Ureter (tissue), 1 donor: ENCODE data around the gene NEDD4L. TPM values are rescaled to one million over a fixed set of nuclear protein-coding genes. Genes with fewer than 3 reads are reported as not detected.
"Not testable (repeated sequence)": the region's sequence is repeated elsewhere in the genome, so short reads cannot be mapped to it uniquely, and the experiment has no call there.

ENCODE experiments used
- DNase-seq: peaks from one replicate; pipeline ENCODE4 v3.0.0-alpha.2; 2020; ENCODE audit warnings: low spot score
- total RNA-seq: library from RNA; stranded (reverse); gene quantifications from one replicate; pipeline ENCODE4 v1.2.4, GENCODE V29; 2023
- donor health status: DM: yes; HTN: yes; CAD: no.

NEDD4L gene
- total RNA-seq, 1 donor from 2014 or later, result 299 TPM

DNA sequence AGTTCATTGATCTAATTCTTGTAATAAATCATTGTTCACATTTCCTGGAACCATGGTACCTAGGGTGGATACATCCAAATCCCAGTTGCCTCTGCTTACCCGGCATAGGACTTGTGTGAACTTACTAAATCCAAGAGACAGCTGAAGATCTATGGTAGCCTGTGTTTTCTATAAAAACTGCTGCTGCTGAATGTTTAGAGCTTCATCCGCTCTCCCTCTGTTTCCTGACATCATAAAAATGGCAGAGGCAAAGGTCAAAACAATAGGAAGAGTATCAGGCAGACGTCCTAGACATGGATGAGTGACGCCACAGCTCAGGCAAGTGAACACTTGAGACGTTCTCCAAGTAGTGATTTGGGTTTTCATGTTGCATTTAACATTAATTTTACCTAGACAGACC lies 326.6 kb downstream of the NEDD4L start:
- DNase-seq, result no peak

DNA sequence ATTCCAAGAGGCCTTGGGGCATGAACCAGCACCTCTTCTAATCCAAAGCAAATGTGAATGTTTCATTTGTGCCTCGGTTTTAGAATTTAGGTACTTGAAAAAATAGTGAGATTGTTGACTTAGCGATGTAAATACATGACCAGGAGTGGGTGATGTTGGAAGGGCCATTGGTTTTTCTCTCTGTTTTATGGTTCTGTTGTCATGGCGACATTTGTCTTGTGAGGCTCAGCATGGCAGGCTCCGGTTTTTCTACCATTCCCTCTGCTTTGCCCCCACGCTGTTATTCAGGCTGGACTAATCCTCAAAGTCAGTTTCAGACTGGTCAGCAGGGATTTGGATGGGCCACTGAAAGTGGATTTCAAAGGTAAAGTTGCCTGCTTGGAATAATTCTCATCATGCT lies 329.5 kb downstream of the NEDD4L start:
- DNase-seq, result no peak

DNA sequence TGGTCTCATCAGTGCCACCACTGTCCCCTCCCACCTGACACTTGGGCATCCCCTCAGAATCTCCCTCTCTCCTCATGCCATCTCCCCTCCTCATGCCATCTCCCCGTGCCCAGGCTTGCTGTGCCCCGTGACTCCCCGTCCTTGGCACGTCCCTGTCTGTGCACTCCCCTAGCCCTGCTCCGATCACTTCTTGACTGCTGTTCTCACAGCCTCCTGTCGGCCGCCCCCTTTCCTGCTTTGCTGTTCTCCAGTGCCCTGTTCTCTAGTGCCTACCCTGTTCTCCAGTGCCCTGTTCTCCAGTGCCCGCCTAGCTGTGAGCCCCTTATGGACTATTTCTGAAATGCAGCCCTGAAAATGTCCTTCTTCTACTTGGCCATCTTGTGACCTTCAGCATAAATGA lies 331.0 kb downstream of the NEDD4L start:
- no peak for DNase-seq

DNA sequence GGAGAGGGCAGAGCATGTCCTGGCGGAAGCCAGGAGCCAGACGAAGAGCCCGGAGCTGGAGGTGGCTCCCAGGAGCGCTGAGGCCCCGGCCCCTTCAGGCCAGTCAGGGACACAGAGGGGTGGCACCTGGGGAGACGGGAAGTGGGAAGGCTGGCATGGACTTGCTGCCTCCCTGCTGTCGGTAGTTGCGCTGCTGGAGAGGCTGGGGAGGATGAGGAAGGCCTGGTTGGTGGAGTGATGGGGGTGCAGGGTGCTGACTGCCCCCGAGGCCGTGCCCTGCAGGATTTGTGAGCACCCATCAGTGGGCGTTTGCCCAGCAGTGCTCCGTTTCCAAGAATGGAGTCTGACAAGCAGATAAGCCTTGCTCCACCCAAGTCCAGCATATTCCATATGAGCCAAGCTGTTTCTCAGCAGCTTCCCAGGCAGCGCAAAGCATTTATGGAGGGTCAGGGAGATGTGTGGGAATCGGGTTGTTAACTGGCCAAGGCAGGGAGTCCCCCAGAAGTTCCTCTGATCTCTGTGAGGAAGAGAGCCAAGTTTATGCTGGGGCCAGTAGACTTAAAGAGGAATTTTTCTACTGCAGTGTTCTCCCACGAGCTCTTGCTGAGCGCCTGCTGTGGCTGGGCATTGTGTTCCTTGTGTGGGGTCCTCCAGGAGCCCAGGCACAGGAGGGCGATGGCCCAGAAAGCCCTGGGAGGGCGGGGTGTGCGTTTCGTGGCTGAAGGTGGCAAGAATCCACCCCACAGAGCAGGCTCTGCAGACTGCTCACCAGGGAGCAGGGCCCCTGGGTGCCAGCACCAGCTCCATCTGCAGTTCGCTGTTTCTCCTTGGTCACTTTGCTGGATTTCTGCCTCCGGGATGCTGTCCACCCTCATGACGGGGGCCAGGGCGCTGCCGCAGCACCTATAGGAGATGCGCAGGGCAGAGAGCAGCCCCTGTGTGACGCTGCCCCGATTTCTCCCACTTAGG lies 334.7 kb downstream of the NEDD4L start:
- no peak for DNase-seq

DNA sequence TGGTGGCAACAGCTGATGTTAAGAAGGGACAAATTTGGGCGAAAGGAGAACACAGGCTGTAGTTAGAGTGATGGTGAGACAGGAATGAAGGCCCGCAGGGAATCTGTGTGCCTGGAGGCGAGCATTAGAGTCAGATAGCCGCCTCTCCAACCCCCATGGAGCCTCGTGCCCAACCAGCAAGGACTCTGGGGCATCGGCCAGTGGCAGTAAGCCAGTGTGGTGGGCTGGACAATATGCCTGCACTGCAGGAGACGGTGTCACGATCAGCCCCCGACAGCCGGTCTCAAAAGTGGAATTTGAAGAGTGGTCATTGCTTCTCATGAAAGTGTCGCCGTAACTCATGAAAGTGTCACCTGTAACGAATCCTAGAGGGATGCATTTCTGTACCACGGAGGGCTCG lies 335.4 kb downstream of the NEDD4L start:
- no peak for DNase-seq

DNA sequence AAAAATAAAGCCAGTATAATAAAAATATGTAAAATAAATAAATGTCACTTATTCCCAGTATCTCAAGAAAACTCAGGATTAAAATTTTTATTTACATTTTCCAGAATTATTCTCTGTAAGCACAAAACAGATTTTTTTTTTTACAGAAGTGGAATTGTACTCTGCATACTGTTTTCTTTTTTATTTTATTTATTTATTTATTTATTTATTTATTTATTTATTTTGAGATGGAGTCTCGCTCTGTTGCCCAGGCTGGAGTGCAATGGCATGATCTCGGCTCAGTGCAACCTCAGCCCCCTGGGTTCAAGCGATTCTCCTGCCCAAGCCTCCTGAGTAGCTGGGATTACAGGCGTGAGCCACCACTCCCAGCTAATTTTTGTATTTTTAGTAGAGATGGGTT lies 336.1 kb downstream of the NEDD4L start:
- not testable (repeated sequence) for DNase-seq

DNA sequence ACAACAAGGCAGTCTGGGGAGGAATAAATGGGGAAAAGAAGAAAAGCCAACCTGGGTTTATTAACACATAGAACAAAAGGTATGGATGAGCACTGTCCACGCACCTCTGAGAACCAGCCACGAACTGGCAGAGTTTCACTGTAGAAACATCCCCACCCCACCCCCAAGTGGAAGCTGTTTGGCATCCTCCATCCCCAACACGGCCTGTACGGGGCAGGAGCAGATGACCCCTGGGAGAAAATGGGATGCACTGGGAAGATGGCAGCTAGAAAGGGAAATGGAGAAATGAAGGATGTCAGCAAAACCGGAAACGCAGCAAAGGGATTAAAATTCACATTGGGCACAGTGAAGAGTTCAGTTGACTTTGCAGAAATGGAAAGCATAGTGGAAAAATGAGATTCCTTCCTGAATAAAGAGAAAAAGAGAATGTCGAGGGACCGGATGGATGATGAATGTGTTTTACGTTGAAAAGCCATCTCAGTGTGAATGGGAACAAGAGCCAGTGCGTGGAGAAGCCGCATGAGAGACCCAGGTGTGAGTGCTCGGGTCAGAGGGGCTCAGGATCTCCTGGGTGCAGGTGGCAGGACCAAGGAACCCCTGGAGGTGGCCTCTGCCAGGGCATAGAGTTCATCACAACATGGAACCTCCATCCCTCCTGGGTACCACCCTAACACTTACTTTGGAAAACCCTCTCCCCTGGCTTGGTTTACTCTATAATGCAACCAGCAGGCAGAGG lies 337.8 kb downstream of the NEDD4L start:
- DNase-seq, result no peak

DNA sequence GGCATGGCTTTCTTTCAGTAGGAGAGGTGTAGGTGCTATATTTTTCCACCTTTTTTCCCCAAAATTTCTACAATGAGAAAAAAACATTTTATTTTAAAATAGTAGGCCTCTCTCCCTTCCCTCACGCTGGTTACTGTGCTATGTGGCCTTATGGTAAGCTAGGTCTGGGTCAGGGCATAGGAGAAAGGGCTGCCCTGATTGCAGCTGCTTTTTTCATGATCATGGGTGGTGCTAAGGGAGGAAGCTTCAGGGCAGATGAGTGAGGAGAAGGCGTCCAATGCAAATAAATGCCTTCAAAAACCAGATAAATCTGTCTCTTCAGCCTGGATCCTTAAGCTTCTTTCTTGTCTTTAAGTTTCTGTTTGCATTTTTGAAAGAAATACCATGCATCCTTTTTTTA lies 338.4 kb downstream of the NEDD4L start:
- no peak for DNase-seq

DNA sequence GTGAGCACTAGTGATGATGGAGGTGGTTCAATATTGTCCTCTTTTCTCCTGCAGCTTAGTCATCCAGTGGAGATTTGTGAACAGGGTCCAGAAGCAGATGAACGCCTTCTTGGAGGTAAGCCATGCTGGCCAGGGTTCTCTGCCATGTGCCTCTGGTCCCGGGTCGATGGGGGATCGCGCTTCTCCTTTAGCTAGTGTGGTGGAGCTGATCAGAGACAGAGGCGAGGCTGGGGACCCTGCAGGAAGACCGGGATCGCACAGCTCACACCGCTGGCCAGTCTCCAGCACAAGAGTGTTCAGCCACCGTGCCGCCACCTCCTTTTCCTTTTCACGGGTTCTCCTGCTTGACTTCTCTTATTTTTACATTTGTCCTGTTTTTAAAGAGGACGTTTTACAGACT lies 341.4 kb downstream of the NEDD4L start:
- DNase-seq, result peak; percentile 40

DNA sequence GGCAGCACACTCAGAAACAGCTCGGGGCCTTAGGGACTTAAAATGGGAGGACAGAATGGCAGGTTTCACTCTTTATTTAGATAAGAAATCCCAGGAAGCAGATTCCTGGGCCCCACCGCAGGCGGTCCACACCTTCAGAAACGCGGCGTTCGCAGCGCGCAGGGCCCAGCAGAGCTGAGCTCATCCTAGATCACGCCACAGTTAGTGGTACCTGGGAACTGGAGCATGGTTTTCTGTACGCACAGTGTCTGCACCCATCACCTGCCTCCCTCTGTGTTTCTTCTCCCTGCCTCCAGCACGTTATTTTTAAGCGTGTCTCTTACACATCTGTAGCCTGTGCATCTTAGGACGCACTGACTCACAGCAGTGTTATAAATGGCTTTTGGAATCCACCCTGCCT lies 342.8 kb downstream of the NEDD4L start:
- peak; percentile 22 for DNase-seq

DNA sequence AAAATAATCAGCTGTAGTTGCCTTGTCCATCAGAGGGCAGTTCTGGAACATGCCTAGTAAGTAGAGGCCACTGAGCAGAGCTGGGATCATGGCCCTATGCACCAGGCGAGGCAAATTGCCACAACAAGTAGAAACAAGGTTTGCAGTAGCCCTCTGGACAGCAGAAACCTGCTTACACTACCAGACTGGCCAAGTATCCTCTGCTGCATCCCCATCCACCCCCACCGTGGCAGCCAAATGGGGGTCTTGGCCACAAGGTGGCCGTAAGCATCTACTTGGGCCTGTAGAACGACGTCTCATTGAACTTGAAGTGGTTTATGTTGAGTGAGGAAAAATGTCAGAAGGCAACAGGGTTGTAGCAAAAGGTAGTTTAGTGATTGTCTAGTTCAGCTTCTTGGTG lies 343.7 kb downstream of the NEDD4L start:
- DNase-seq, result peak; percentile 6

DNA sequence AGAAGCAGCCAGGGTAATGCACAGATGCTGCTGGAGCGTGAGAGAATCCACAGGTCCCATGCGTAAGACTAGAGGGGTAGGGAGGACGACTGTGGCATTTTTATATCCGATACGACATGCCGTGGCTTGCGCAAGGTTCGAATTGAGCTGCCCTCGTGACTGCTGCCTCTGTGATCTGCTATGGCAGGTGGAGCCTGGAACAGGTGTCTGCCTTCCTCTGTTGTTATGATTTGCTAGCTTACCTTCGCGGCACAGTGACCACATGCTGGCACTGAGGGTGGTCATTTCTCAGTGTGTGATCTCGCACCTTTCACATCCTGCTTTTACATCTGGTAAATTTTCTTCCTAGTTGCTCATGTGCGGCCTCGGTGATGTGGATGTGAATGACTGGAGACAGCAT lies 344.7 kb downstream of the NEDD4L start:
- DNase-seq, result peak; percentile 34

DNA sequence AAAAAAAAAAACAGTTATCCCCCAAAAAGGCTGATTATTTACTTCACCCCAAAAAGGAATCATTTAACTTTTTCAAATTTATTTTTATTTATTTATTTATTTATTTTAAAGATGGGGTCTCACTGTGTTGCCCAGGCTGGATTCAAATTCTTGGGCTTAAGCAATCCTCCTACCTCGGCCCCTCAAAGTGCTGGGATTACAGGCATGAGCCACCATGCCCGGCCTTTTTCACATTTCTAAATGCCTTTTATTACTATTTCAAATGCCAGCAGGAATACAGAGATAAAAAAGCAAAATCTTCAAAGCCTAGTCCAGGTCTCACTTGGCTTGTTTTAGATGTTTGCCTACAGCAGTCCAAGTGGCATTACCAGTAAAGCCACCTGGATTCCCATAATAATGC lies 345.7 kb downstream of the NEDD4L start:
- DNase-seq, result no peak

DNA sequence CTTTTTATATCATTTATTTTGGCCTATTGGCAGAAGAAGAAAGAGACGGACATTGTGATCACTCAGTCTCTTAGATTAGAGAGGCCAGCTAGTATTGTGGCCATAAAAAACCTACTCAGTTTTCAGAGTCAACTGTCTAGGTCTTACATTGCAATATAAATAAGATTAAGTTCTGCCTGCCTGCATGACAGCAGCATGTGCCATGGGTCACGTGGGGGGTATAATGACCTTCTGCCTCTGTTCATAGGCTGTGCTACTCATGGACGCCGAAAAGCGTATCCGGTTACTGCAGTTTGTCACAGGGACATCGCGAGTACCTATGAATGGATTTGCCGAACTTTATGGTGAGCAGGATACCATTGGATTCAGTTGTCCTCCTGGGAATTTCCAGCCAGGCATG lies 346.4 kb downstream of the NEDD4L start:
- no peak for DNase-seq

DNA sequence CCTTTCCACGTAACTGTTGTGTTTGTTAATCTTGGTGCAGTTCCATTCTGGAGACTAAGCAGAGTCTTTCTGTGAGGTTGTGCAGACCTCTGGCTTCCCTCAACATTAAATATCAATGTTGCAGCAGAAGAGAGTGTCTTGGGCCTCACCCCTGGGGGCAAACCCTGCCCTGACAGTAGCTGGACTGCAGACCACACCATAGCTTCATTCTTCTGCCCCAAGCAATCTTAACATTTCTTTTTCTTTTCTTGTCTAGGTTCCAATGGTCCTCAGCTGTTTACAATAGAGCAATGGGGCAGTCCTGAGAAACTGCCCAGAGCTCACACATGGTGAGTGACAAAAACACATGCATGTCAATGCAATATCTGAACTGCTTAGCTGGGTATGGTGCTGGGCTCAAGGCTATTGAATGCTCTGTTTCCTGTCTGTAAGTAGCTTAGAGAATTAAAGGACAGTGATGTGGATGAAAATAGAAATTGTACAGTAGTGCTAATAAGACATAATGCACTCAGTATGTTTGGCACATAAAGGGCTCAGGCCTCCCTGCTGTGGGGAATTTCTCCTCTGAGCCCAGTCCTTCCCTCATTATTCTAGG lies 347.3 kb downstream of the NEDD4L start:
- no peak for DNase-seq

DNA sequence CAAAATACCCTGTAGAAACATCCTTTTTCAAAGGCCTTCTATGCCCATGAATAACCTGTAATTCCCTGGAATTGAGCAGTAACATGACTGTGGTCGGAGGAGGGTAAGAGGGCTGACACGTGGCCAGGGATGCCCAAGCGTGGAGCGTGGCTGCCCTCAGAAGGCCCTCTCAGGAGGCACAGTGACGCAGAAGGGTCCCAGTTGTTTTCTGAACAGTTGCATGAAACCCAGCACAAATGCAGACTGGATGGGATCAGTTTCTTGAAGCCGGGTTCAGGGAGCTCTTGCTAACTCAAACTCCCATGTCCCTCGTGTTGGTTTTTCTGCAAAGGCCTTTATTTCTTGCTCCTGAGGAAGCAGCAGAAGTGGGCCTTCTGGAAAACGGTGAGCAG lies 347.9 kb downstream of the NEDD4L start:
- no peak for DNase-seq

DNA sequence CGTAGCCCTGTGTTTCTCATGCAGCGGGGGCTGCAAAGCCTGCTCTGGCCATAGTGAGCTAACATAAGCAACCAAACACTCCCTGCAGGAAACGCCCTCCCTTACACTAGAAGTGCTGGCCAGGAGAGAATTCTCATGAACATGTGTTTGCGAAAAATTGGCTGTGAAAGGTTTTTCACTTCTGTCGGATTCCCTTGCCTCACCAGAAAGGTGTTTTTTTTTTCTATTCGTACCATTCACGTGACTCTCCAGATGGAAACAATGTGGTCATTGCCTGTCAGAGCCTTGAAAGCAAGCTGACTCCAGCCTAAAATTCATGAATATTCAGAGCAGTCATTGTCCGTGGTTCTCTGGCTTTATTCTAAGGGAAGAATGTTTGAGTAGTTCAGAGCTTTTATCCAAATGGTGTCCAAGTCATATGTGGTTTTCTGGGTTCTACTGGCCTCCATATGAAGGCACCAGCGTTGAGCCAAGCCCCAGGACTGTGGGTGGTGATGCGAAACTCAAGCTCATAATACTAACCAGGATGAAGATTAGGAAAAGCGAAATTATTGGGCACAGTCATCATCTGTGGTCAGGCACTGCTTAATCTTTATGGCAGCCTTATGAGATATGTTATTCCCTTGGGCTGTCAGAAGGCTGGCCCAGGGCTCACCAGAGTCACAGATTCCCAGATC lies 348.4 kb downstream of the NEDD4L start:
- no peak for DNase-seq

DNA sequence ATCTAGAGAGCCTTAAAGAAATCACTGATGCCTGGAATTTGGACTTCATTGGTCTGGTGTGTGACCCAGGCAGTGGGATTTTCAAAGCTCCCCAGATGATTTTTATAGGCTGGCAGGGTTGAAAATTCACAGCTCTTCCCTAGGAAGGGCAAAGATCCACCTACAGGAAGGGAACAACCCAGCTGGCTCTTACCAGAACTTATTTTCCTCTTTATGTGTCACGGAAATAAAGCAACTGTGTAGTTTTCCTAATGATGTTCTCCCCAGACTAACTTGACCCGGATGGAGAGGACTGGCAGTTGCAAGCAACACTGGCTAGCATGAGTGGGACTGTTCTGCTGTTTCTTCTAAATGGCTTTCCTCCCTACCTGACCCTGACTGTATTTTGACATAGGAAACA lies 349.3 kb downstream of the NEDD4L start:
- DNase-seq, result no peak

DNA sequence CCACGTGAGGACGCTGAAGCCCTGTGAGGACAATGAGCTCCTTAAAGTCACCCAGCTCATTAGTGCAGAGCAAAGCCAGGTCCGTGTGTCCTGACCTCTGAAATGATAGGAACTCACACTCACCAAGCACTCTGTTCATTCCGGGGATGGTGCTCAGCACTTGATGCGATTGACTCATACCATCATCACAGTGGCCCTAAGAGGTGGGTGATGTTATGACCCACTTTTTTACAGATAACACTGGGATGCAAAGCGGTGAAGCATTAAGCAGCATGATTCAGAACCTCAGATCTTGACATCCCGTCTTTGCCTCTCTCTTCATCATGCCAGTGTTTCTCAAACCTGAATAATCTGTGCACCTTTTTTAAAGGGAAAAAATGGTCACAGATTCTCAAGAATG lies 350.0 kb downstream of the NEDD4L start:
- DNase-seq, result no peak

DNA sequence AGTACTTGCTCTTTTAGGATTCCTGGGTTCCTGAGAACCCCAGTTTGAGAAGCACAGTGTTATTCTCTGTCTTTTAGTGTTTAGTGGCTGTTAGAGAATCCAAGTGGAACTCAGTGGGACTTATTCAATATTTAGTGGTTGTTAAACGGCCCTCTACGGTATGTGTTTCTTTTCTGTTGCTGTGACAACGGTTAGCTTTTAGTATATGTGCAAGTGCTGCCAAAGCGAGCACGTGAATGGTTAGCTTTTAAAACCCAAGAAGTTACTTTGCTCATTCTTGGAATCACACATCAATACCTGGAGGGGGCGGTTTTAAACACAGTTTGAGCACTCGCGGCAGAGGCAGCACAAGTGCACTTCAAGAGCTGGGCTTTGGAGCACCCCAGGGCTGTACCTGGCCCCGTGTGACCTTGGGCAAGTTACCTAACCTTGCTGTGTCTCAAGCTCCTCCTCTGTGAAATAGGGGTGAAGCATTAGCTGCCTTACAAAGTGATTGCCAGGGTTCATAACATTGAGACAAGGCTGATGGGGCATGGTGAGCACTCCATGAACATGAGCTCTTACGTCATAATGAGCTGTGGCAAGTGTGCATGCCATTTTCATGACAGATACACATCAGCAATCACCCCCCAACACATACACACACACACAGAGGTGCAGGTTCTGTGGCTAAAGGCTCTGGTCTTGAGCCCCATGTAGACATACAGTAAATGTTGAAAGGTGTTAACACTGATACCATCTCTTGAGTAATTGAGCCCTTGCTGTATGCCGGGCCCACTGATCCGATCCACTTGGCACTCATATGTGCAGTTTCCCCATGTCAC lies 350.8 kb downstream of the NEDD4L start:
- DNase-seq, result no peak

DNA sequence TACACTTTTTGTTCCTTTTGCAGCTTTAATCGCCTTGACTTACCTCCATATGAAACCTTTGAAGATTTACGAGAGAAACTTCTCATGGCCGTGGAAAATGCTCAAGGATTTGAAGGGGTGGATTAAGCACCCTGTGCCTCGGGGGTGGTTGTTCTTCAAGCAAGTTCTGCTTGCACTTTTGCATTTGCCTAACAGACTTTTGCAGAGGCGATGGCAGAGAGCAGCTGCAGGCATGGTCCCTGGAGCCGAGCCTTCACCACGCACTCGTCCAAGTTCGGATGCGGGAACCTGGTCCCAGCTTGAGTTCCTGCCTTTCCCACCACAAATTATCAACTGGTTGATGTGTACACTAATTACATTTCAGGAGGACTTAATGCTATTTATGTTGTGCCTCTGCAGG lies 352.1 kb downstream of the NEDD4L start:
- DNase-seq, result no peak
